ENCODE measurements around the gene MTFMT. TPM values are rescaled to one million over a fixed set of nuclear protein-coding genes. Genes with fewer than 3 reads are reported as not detected.
"Not testable (repeated sequence)": the region's sequence is repeated elsewhere in the genome, so short reads cannot be mapped to it uniquely, and the experiment has no call there.

Gene MTFMT
- total RNA-seq, 1 donor from 2014 or later, result 22.1 TPM

GRCh38 chr15:65048241-65048640 lies 18.8 kb upstream of the MTFMT start:
- no peak overlapping the region for H3K4me3 ChIP-seq (ENCODE audit: low read depth, low read length)
- TF ChIP-seq CTCF (conservative IDR thresholded peaks at IDR 0.05; ENCODE audit: low read depth, low read length), result no peak
- no peak for DNase-seq (ENCODE audit: low read depth)

DNA sequence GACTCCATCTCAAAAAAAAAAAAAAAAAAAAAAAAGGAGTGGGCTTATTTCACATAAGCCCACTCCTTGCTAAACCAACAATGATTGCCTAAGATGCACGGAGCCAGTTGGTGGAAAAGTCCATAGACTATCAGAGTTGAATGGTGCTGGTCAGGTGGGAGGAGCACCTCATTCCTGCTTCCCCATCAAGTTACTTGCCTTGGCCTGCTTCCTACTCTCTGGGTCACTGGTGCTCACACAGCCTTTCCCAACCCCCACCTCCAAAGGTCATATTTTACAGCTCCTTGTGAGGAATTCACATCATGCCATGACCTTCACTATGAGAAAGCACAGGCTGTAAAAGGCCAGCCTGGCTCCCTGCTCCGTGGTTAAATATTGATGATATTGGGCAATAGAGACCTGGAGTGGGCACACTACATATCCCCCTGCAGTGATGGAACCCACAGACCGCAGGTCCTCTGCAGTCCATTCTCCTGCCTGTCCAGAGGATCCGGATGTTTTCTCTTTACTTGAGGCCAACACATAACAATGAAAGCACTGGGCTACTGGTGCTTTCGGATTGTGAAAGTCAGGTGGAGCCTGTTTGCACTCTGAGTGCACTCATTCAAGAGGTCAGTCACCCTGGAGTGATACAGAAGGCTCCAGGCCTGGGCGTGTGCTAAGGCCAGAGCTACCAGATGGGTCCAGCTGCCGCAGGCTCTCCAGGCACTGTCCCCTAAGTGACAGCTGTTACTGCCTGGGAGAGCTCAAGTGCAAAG lies 15.5 kb upstream of the MTFMT start, which contains the start of gene SLC51B:
TSS of gene SLC51B (plus strand) at position 664 of the 758 bp plus-strand sequence. CDS start 4,618 bp downstream, outside the sequence.
- H3K4me3 ChIP-seq (ENCODE audit: low read depth, low read length), result no peak within 1 kb of the TSS
- TF ChIP-seq CTCF (conservative IDR thresholded peaks at IDR 0.05; ENCODE audit: low read depth, low read length), result no peak
- peak; percentile 92 for DNase-seq (ENCODE audit: low read depth)

DNA sequence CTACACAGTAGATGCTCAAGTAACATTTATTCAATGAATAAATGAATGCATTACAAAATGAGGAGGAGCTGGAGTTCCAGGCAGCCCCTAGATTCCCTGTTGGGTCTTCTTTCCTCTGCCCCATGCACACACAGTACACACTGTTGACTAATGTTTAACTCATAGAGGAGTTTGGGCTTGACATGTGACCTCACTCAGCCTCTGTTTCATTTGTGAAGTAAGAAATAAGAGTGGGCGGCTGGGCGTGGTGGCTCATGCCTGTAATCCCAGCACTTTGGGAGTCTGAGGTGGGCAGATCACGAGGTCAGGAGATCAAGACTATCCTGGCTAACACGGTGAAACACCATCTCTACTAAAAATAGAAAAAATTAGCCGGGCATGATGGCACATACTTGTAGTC lies 14.8 kb upstream of the MTFMT start:
- DNase-seq (ENCODE audit: low read depth), result peak; percentile 72
- H3K4me3 ChIP-seq (ENCODE audit: low read depth, low read length), result not testable (repeated sequence)

DNA sequence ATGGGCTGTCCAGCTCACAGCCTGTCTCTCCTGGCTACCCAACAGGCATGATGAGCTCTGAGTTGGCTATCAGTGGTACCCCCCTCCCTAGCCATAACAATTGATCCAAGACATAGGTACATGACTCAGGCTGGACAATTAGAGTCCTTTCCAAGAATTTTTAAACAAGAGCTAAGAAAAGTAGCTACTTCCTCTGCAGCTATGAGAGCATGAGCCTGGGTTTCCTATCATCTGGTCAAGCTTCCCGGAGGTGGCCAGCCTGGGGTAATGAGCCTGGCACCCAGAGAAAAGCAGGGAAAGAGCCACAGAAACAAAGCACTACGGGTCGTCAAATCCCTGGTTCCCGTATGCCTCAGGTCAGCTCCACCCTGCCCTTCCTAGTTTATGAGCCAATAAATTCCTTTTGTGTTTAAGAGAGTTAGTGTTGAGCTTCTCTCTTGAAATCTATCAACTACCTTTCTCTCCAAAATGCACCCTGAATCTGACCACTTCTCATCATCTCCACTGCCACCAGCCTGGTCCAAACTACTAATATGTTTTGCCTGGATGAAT lies 13.4 kb upstream of the MTFMT start:
- DNase-seq (ENCODE audit: low read depth), result no peak
- no peak for TF ChIP-seq CTCF (conservative IDR thresholded peaks at IDR 0.05; ENCODE audit: low read depth, low read length)
- no peak overlapping the region for H3K4me3 ChIP-seq (ENCODE audit: low read depth, low read length)

- H3K4me3 ChIP-seq (ENCODE audit: low read depth, low read length), result no peak overlapping the region
- no peak for TF ChIP-seq CTCF (conservative IDR thresholded peaks at IDR 0.05; ENCODE audit: low read depth, low read length)
- DNase-seq (ENCODE audit: low read depth), result no peak
Observed at GRCh38 chr15:65041787-65042186, 12.3 kb upstream of the MTFMT start.

GRCh38 chr15:65040461-65040860 lies 11.0 kb upstream of the MTFMT start:
- no peak overlapping the region for H3K4me3 ChIP-seq (ENCODE audit: low read depth, low read length)
- no peak for TF ChIP-seq CTCF (conservative IDR thresholded peaks at IDR 0.05; ENCODE audit: low read depth, low read length)
- DNase-seq (ENCODE audit: low read depth), result no peak

DNA sequence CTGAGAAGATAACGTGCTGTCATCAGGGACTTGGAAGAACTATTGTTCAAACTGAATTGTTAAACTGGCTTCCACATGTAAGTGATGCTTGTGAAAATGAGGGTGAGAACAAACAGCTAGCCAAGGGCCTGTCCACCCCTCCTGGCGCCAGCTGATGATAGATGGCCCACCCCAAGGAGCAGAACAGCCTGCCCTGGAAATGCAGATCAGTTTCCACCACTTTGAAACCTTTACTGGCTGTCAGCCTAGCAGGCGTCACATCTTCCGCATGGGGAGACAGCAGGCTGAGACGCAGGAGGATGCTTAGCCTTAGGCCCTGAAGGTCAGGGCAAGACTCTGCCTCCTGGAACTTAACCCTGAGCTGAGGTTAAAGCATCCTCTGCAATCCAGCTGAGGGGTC lies 9.4 kb upstream of the MTFMT start:
- TF ChIP-seq CTCF (conservative IDR thresholded peaks at IDR 0.05; ENCODE audit: low read depth, low read length), result no peak
- DNase-seq (ENCODE audit: low read depth), result no peak
- no peak overlapping the region for H3K4me3 ChIP-seq (ENCODE audit: low read depth, low read length)

Data from epithelial cell of proximal tubule (primary cell).